Measurements from ENCODE around the gene SCGB1D4. TPM values are rescaled to one million over a fixed set of nuclear protein-coding genes. Genes with fewer than 3 reads are reported as not detected.

Gene SCGB1D4
- polyA plus RNA-seq, 2 of the 4 experiments (the other 2 are of a cell fraction) = not detected

DNA sequence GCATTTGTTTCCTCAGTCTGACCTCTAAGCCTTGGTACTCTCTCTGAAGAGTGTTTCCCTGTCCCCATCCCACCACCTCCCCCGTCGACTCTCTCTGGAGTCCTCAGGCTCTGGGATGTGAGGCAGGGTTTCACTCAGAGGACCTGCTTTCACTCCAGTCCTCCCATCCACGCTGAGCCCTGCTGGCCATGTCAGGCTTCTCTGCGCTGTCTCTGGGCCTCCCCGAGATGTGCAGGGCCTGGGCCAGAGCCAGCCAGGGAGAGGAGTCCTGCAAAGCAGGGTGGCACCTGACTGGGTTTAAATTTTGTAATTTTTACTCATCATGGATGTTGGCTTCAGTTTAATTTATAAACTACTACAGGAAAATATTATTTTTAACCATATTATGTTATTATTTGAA, 25.6 kb downstream of the SCGB1D4 start:
- POLR2A ChIA-PET = no interaction called here
- no peak for FAIRE-seq
- CTCF ChIA-PET = interaction anchor here (0.6 to 0.9 kb wide), 2 partner anchors 15 to 38 kb away, joined by 3 to 4 read pairs; no protein-coding TSS in a partner anchor
- no peak overlapping the region for H3K4me3 ChIP-seq
- H3K4me2 ChIP-seq = no peak overlapping the region
- no peak for DNase-seq (ENCODE audit: low read depth in 1 of 2, low spot score in 1 of 2)
- WGBS (ENCODE audit: missing lambda C conversion rate) = 66% methylated on average over 5 of the region's 5 CpGs
- no peaks in the 10 kb centered on the region for H3K9me3 ChIP-seq
- H3K27ac ChIP-seq = no peak overlapping the region
- ATAC-seq = no peak
- no peaks in the 10 kb centered on the region for H3K4me1 ChIP-seq
- TF ChIP-seq ZC3H11A (IDR thresholded peaks at IDR 0.05) (no peak), RCOR1 (IDR thresholded peaks at IDR 0.05; ENCODE audit: low read depth, low read length) (no peak), PHF8 (IDR thresholded peaks at IDR 0.05; ENCODE audit: borderline replicate concordance, low read depth) (no peak), RNF2 (IDR thresholded peaks at IDR 0.05; ENCODE audit: borderline replicate concordance, low read depth) (no peak), CHD2 (IDR thresholded peaks at IDR 0.05; ENCODE audit: low read length, partially characterized antibody) (no peak), EP300 (IDR thresholded peaks at IDR 0.05) (no peak), FOSB (CRISPR knock-in tag; IDR thresholded peaks at IDR 0.05) (no peak), ZFP36 (IDR thresholded peaks at IDR 0.05; ENCODE audit: borderline replicate concordance, partially characterized antibody) (no peak), BHLHE40 (IDR thresholded peaks at IDR 0.05; ENCODE audit: low read depth, low read length) (no peak), CHD4 (IDR thresholded peaks at IDR 0.05; ENCODE audit: borderline replicate concordance) (no peak), MYC (IDR thresholded peaks at IDR 0.05; ENCODE audit: borderline replicate concordance, low read length) (no peak), HOXB13 (CRISPR knock-in tag; IDR thresholded peaks at IDR 0.05; ENCODE audit: low read depth) (no peak), HEYL (CRISPR knock-in tag; IDR thresholded peaks at IDR 0.05) (no peak), NFE2L2 (conservative IDR thresholded peaks at IDR 0.05; ENCODE audit: low read length) (no peak), ZNF302 (CRISPR knock-in tag; IDR thresholded peaks at IDR 0.05) (no peak)
- TF ChIP-seq, protein P1, sequence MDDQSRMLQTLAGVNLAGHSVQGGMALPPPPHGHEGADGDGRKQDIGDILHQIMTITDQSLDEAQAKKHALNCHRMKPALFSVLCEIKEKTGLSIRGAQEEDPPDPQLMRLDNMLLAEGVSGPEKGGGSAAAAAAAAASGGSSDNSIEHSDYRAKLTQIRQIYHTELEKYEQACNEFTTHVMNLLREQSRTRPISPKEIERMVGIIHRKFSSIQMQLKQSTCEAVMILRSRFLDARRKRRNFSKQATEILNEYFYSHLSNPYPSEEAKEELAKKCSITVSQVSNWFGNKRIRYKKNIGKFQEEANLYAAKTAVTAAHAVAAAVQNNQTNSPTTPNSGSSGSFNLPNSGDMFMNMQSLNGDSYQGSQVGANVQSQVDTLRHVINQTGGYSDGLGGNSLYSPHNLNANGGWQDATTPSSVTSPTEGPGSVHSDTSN (IDR thresholded peaks at IDR 0.05) = no peak

DNA sequence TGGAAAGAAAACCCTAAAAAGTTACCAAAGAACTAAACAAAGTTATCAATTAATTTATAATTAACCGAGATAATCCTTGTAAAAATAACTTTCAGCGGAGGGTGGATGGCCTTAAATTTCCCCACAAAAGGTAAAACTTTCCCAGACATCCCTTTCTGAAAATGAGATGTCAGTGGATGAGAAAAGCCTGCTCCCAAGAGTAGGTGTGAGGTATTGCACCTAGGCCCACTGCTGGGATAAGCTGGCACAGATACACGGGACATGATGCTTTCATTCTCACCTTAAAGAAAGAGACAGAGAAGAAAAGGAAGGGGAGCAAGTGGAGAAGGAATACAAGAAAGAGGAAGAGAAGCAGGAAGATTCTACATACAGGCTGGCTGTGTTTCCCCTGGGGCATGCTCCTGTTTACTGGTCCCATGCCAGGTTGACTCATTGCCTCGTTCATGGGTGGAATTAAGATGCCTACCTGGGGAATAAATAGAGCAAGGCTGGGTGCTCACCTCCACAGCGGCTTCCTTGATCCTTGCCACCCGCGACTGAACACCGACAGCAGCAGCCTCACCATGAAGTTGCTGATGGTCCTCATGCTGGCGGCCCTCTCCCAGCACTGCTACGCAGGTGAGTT, 29.1 kb downstream of the SCGB1D4 start, which contains the start of gene SCGB2A2:
TSS of gene SCGB2A2 (plus strand) at position 505 of the 625 bp plus-strand sequence. CDS start at position 564, 59 bp downstream.
- no peak within 1 kb of the TSS for H3K27ac ChIP-seq
- FAIRE-seq (no peak), ATAC-seq (peak; percentile 57 to 67; a peak in 4 of 6 replicates), DNase-seq (ENCODE audit: low read depth in 1 of 2, low spot score in 1 of 2) (peak in 1 of 2 experiments; percentile 12)
- CTCF ChIA-PET = interaction anchor here (0.5 kb wide), 1 partner anchor 299 kb away, joined by 3 read pairs; no protein-coding TSS in a partner anchor
- no peaks in the 10 kb centered on the region for H3K4me1 ChIP-seq
- TF ChIP-seq, protein P2, sequence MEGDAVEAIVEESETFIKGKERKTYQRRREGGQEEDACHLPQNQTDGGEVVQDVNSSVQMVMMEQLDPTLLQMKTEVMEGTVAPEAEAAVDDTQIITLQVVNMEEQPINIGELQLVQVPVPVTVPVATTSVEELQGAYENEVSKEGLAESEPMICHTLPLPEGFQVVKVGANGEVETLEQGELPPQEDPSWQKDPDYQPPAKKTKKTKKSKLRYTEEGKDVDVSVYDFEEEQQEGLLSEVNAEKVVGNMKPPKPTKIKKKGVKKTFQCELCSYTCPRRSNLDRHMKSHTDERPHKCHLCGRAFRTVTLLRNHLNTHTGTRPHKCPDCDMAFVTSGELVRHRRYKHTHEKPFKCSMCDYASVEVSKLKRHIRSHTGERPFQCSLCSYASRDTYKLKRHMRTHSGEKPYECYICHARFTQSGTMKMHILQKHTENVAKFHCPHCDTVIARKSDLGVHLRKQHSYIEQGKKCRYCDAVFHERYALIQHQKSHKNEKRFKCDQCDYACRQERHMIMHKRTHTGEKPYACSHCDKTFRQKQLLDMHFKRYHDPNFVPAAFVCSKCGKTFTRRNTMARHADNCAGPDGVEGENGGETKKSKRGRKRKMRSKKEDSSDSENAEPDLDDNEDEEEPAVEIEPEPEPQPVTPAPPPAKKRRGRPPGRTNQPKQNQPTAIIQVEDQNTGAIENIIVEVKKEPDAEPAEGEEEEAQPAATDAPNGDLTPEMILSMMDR (IDR thresholded peaks at IDR 0.05) = 0 out of 3 replicates have a peak, but pooled peaks have one; percentile 15
- TF ChIP-seq EP300 (IDR thresholded peaks at IDR 0.05) (no peak), CBX8 (IDR thresholded peaks at IDR 0.05) (no peak), RAD21 (conservative IDR thresholded peaks at IDR 0.05 in 1 of 2, IDR thresholded peaks at IDR 0.05 in 1 of 2) (peak in 1 of 2 experiments; percentile 27; a peak in 1 of 5 replicates)
- TF ChIP-seq, protein P3, sequence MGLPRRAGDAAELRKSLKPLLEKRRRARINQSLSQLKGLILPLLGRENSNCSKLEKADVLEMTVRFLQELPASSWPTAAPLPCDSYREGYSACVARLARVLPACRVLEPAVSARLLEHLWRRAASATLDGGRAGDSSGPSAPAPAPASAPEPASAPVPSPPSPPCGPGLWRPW (IDR thresholded peaks at IDR 0.05) = no peak
- TF ChIP-seq, protein P4, sequence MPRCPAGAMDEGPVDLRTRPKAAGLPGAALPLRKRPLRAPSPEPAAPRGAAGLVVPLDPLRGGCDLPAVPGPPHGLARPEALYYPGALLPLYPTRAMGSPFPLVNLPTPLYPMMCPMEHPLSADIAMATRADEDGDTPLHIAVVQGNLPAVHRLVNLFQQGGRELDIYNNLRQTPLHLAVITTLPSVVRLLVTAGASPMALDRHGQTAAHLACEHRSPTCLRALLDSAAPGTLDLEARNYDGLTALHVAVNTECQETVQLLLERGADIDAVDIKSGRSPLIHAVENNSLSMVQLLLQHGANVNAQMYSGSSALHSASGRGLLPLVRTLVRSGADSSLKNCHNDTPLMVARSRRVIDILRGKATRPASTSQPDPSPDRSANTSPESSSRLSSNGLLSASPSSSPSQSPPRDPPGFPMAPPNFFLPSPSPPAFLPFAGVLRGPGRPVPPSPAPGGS (IDR thresholded peaks at IDR 0.05) = no peak
- H3K9me3 ChIP-seq = no peaks in the 10 kb centered on the region
- POLR2A ChIA-PET = no interaction called here
- no peak within 1 kb of the TSS for H3K4me2 ChIP-seq
- H3K4me3 ChIP-seq = no peak within 1 kb of the TSS
- 26% methylated on average over 6 of the region's 10 CpGs for WGBS (ENCODE audit: missing lambda C conversion rate)

Measured in A549 (cell line).